PC-3 (cell line): Measurements from ENCODE around the gene NTMT2.

Experiments
- CTCF ChIP-seq: fragments of 300-600 bp; sonication (generic); conservative IDR thresholded peaks from 2 replicates; pipeline ENCODE4 v1.5.1; 2017; ENCODE audit warnings: antibody characterized with exemption, low read depth, mild to moderate bottlenecking, low read length
- EZH2 ChIP-seq: fragments of 300-600 bp; sonication (generic); IDR thresholded peaks from one replicate; pipeline ENCODE4 v1.6.1; 2017; ENCODE audit warnings: antibody characterized with exemption, mild to moderate bottlenecking, low read length; ENCODE audit not compliant: unreplicated experiment

- TF ChIP-seq CTCF (no peak), EZH2 (no peak)
These were observed 58.4 kb downstream of the NTMT2 start for GRCh38 chr1:170204121-170204520.
